COLO668 (cell line): ENCODE results near the gene FGFR2.

Experiments used
- DNase-seq: peaks from one replicate; lab custom pipeline; 2025; ENCODE audit not compliant: unreplicated experiment; lab: John Stamatoyannopoulos, UW

The FGFR2 gene

GRCh38 chr10:121497513-121498470 is 100.5 kb downstream of the FGFR2 start:
- DNase-seq = peak; percentile 1

- no peak for DNase-seq
Measured at GRCh38 chr10:121495719-121496118, 102.5 kb downstream of the FGFR2 start.

- DNase-seq = no peak
Measured at GRCh38 chr10:121494296-121494695, 103.9 kb downstream of the FGFR2 start.

DNA sequence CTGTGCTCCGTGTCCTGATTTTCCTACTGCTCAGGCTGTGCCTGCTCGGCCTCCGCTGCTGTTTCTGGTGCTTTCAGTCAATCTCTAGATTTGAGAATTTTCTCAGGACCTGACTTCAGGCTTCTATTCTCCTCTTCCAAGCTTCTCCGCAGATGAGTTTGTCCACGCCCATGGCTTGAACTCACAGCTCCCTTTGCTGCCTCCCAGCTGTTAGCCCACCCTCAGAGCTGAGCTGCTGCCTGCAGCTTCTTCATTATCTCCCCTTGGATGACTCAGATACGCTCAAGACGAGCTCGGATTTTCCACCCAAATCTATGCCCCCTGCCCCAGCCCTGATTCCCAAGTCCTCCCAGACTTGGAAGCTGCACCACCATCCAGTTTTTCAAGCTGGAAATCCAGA is 104.7 kb downstream of the FGFR2 start:
- no peak for DNase-seq

DNA sequence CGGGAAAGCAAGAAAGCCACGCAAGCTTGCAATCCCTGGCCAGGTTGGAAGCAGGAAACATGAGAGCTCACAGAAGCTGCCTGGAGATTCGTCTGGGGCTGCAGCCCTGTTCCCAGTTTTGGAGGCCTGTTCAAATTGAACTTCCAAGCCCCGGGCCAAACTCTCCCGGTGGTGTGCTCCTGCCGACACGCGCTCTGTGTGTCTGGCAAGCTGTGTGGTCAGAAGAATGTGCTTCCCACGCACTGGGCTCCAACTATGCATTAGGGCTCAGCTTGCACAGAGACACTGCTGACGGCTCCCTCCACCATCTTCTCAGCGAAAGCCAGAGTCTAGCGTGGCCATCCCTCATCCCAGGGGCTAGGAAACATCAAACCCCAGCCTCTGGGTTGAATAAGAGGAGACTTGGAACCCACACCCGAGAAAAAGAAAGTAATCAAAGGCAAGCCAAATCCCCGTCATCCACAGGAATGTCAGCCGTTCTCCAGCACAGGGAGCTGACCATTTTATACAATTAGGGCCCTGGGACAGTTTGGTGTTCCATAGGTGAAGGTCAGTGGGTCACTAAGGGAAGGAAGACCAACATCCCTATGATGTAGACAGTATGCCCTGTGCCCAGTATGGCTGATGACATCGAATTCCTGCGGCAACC is 107.2 kb downstream of the FGFR2 start:
- DNase-seq = no peak

- no peak for DNase-seq
Measured at GRCh38 chr10:121485436-121486139, 112.7 kb downstream of the FGFR2 start.

DNA sequence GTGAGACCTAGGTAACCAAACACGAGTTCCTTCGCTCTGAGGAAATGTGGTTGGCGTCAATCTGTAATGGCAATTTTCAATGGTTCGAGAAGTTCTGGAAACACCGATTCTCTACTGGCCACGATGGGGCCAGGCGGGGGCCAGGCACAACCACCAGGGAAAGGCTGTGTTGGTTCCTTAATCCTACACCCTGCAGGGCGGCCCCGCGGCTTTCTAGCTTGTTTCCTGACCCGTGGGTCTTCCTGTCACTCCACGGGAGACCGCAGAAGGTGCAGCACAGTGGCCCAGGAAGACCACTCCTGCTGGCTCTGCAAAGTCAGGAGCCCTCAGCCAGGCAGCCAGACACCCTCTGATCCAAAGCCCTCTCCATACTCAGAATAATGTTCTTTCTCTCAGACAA is 113.4 kb downstream of the FGFR2 start:
- no peak for DNase-seq

GRCh38 chr10:121484401-121484800 is 113.8 kb downstream of the FGFR2 start:
- DNase-seq = no peak

- no peak for DNase-seq
Measured at GRCh38 chr10:121481180-121481579, 117.1 kb downstream of the FGFR2 start.

GRCh38 chr10:121478556-121478955 is 119.7 kb downstream of the FGFR2 start:
- no peak for DNase-seq

GRCh38 chr10:121469797-121470606 is 128.2 kb downstream of the FGFR2 start:
- DNase-seq = no peak

GRCh38 chr10:121468726-121469125 is 129.5 kb downstream of the FGFR2 start:
- DNase-seq = no peak

GRCh38 chr10:121466424-121466823 is 131.8 kb downstream of the FGFR2 start:
- no peak for DNase-seq

- DNase-seq = no peak
Measured at GRCh38 chr10:121465215-121465614, 133.0 kb downstream of the FGFR2 start.

GRCh38 chr10:121464517-121464916 is 133.7 kb downstream of the FGFR2 start:
- no peak for DNase-seq

GRCh38 chr10:121462955-121463354 is 135.3 kb downstream of the FGFR2 start:
- DNase-seq = no peak

DNA sequence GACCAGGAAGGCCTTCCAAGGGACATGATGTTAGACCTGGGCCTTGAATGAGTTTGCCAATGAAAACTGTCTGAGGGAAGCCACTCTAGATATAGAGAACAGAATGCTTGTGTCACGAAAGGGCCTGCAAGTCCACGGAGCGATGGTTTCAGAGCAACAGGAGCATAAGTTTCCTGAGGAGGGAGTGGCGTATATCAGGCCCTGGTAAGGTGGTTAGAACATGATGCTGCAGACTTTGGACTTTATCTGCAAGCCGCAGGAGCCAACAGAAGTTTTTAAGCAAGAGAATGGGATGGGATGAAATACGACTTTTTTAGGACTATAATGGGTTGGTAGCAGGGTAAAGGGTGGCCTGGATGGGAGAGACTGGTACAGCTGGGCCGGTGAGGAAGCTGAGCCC is 136.0 kb downstream of the FGFR2 start:
- no peak for DNase-seq

GRCh38 chr10:121461307-121461706 is 136.9 kb downstream of the FGFR2 start:
- DNase-seq = no peak

DNA sequence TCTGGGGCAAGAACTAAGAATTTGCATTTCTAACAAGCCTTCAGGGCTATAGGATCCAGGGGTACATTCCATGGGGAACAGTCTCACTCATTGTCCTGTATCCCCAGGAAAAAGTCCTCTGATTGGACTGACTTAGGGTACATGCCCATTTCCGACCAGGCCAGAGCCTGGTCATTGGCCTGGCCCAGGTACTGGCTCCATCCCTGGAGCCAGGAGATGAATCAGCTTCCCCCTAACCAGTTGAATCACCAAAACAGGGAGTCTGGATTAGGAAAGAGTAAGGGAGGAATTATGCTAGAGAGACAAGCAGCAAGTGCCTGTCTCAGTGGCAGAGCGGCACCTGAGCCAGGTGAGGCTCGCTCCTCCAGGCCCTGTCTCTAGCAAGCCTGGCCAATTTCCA is 137.5 kb downstream of the FGFR2 start:
- no peak for DNase-seq

DNA sequence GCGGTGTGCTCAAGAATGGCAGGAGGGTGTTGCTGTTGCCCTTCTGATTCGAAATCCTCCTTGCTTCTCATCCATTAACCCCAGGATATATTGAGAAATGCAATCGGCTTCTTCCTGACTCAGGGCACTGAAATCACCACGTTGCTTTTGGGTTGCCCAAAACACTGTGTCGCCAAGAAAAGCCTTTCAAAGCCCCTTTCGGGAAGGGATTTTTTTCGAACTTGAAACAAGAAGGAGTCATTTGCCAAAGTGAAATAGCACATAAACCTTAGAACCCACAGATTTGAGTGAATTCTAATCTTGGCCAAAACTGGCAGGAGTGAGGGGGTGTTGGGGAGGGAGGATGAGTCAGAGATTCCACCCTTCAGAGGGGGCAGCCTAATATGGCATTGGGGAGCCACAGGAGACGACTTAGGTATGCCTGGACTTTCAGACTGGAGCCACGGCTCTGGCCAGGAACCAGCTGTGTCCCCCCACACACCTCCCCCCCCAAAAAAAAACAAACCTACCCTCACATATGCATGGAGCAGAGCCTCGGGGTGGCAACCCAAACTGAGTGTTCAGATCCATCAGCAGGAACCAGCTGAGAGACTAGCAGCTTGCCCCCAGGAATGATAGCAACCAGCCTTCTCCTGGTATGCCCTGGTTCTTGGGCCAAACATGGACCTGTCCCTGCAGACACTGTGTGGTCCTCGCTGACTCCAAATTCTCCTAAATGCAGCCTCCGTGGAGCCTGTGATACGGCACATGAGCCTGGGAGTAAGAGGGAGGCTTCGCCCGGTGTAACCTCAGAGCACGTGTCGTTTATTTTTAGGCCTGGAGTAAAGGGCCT is 138.4 kb downstream of the FGFR2 start:
- no peak for DNase-seq
